ENCODE data around the gene ZFP36L1. TPM values are rescaled to one million over a fixed set of nuclear protein-coding genes. Genes with fewer than 3 reads are reported as not detected.

Gene ZFP36L1
- total RNA-seq, 1 experiment from 2014 or later, result 69.5 TPM

- Histone ChIP-seq H3K27me3 (replicated peaks; ENCODE audit: insufficient read depth, low read depth, low read length, poor library complexity) (no peaks in the 10 kb centered on the region), H3K4me1 (ENCODE audit: insufficient read depth, low read length, poor library complexity, severe bottlenecking) (no peaks in the 10 kb centered on the region), H3K4me3 (ENCODE audit: low read depth, low read length, poor library complexity, severe bottlenecking) (no peak overlapping the region), H3K9me3 (ENCODE audit: low read depth, low read length, poor library complexity, severe bottlenecking) (no peaks in the 10 kb centered on the region), H3K36me3 (ENCODE audit: insufficient read depth, low read length, poor library complexity, severe bottlenecking) (no peaks in the 10 kb centered on the region), H3K27ac (ENCODE audit: low read depth, low read length, poor library complexity, severe bottlenecking) (no peak overlapping the region)
- ChIA-PET CTCF (no interaction called here), POLR2A (ENCODE audit: low non-redundant PET) (no interaction called here)
- no peak for TF ChIP-seq EZH2 (IDR thresholded peaks at IDR 0.05; ENCODE audit: borderline replicate concordance, low read depth, low read length, poor library complexity, severe bottlenecking)
- no peak for DNase-seq (ENCODE audit: low spot score)
- intact Hi-C loops (cut with micrococcal nuclease; ENCODE audit: unreplicated experiment), result no loop called here
- no TSS peak for BruUV-seq (replicated peaks)
These were observed 17.9 kb downstream of the ZFP36L1 start for GRCh38 chr14:68774771-68775613.

- H3K4me1 ChIP-seq (ENCODE audit: insufficient read depth, low read length, poor library complexity, severe bottlenecking), result no peaks in the 10 kb centered on the region
- TF ChIP-seq EZH2 (IDR thresholded peaks at IDR 0.05; ENCODE audit: borderline replicate concordance, low read depth, low read length, poor library complexity, severe bottlenecking) (no peak), CTCF (conservative IDR thresholded peaks at IDR 0.05; ENCODE audit: low read depth, low read length) (no peak)
- CTCF ChIA-PET, result no interaction called here
- no peak overlapping the region for H3K4me3 ChIP-seq (ENCODE audit: low read depth, low read length, poor library complexity, severe bottlenecking)
- no peaks in the 10 kb centered on the region for H3K9me3 ChIP-seq (ENCODE audit: low read depth, low read length, poor library complexity, severe bottlenecking)
- H3K27me3 ChIP-seq (replicated peaks; ENCODE audit: insufficient read depth, low read depth, low read length, poor library complexity), result no peaks in the 10 kb centered on the region
- no peaks in the 10 kb centered on the region for H3K36me3 ChIP-seq (ENCODE audit: insufficient read depth, low read length, poor library complexity, severe bottlenecking)
- H3K27ac ChIP-seq (ENCODE audit: low read depth, low read length, poor library complexity, severe bottlenecking), result no peak overlapping the region
- DNase-seq (ENCODE audit: low spot score), result no peak
- no TSS peak for BruUV-seq (replicated peaks)
- intact Hi-C loops (cut with micrococcal nuclease; ENCODE audit: unreplicated experiment), result no loop called here
- POLR2A ChIA-PET (ENCODE audit: low non-redundant PET), result no interaction called here
These were observed 20.0 kb downstream of the ZFP36L1 start for GRCh38 chr14:68772761-68773381.

GRCh38 chr14:68771631-68772030 is 21.2 kb downstream of the ZFP36L1 start:
- BruUV-seq (replicated peaks), result no TSS peak
- H3K4me3 ChIP-seq (ENCODE audit: low read depth, low read length, poor library complexity, severe bottlenecking), result no peak overlapping the region
- H3K36me3 ChIP-seq (ENCODE audit: insufficient read depth, low read length, poor library complexity, severe bottlenecking), result no peaks in the 10 kb centered on the region
- CTCF ChIA-PET, result no interaction called here
- no peak overlapping the region for H3K27ac ChIP-seq (ENCODE audit: low read depth, low read length, poor library complexity, severe bottlenecking)
- no peaks in the 10 kb centered on the region for H3K4me1 ChIP-seq (ENCODE audit: insufficient read depth, low read length, poor library complexity, severe bottlenecking)
- TF ChIP-seq EZH2 (IDR thresholded peaks at IDR 0.05; ENCODE audit: borderline replicate concordance, low read depth, low read length, poor library complexity, severe bottlenecking) (no peak), CTCF (conservative IDR thresholded peaks at IDR 0.05; ENCODE audit: low read depth, low read length) (no peak)
- POLR2A ChIA-PET (ENCODE audit: low non-redundant PET), result no interaction called here
- H3K9me3 ChIP-seq (ENCODE audit: low read depth, low read length, poor library complexity, severe bottlenecking), result no peaks in the 10 kb centered on the region
- intact Hi-C loops (cut with micrococcal nuclease; ENCODE audit: unreplicated experiment), result no loop called here
- no peaks in the 10 kb centered on the region for H3K27me3 ChIP-seq (replicated peaks; ENCODE audit: insufficient read depth, low read depth, low read length, poor library complexity)
- no peak for DNase-seq (ENCODE audit: low spot score)
